Iris pigment epithelial cell (primary cell): ENCODE data around the gene ACTRT2.

ENCODE experiments used
- DNase-seq: peaks from one replicate; pipeline ENCODE4 v3.0.0-alpha.2; 2011; ENCODE audit warnings: low read depth

ACTRT2 gene

DNA sequence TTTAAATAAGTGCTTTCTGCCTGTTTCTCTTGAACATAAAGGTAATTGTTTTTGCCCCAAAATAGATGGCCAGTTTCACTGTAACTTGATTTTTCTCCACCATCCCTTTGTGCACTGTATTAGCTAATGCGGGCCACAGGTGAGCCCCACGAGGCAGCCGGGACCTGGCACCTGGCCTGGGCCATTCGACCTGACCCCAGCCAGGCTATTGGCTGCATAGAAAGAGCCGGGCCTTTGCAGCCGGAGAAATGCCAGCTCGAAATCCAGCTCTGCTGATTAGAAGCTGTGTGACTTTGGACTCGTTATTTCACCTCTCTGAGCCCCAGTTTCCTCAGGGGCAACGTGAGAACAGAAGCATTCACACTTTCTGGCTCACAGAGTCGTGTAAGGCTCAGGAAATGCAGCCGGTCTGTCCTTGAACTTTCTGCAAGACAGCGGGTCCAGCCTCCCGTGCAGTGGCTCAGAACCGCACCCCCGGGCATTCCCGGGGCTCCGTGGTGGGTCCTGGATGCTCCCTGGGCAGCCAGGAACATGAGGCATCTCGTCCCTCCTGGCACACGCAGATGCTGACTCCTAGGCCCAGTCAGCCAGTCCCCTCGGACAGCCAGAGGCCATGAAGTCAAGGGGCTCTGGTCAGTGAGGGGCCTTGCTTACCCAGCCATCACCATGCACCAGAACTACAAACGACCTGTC is 37.4 kb upstream of the ACTRT2 start:
- no peak for DNase-seq

DNA sequence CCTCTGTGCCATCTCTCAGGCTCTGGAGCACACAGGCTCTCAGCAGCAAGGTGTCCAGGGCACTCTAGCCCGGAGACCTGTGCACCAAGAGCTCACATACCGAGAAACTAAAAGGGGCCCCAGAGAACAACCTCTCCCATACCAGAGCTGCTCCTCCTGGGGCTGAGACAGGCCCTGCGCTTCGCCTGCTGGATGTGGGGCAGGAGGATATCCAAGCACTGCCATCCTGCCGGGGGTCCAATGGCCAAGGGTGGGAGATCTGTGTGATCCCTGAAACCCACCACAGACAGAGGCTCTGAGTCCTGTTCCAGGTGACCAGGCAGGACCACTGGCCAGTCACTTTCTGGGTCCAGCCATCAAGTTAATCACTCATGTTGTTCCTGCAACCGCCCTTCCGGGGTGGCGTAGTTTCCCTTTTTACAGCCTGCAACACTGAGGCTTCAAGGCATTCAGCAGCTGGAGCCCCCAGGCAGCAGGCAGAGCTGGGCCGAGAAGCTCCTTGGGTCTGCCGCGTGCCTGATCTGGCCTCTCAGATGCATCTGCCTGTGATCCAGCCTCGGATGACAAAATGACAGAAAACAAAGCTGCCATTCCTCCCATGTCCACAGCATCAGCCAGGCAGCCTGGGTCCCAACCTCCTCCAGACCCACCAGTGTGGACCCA is 36.7 kb upstream of the ACTRT2 start:
- DNase-seq = no peak

DNA sequence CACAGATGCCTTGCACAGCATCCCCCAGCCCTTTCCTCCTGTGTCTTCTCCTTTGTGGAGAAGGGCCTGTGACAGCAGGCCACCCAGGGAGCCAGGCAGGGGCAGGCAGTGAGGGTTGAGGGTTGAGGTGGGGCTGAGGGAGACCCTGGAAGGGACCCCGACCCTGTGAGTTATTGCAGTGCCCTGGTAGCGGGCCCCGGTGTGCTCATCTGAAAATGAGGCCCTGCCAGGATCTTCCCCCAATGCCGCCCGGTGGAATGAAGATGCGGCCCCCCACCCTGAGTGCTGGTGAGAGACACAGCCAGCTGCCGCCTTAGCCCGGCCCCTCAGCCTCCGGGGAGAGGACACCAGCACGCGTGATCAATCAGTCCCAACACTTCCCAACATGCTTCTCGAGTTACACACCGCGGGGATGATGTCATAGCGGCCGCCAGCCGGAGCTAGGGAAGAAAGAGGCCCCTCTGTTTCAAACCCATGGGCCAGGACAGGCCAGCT is 36.2 kb upstream of the ACTRT2 start:
- DNase-seq = no peak

- no peak for DNase-seq
Observed at GRCh38 chr1:2985694-2986548, 35.3 kb upstream of the ACTRT2 start.

DNA sequence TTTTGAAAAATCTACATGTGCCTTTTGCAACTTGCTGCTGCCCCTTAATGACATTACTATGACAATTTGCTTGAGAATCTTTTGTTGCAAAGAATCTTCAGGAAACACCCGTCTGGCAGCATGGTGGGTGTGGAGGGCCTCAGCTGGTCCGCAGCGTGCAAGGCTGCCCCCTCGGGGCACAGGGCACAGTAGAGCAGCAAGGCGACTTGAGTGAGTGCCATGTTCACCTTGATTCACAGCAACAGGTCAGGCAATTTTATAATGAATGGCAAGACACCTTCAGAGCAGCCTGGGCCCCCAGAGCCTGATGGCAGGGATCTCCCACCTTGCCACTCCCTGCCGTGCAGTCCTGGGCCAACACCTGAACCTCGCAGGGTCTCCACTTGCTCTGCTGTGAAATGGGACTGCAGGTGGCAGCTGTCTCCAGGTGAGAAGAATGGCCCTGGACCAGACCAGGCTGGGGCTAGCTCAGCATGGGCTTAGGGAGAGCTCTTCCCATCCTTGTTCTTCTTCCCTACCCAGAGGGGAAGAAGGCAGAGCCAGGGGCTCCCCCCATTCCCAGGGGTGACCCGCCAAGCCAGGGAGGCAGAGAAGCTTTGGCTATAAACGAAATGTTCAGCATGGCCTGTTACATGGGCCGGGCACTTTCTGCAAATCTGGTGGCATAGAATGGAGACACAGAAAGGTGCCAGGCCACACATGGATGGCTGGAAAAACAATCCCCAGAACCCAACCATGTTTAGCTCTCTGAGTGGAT is 34.5 kb upstream of the ACTRT2 start:
- DNase-seq = no peak

GRCh38 chr1:2987773-2988172 is 33.5 kb upstream of the ACTRT2 start:
- no peak for DNase-seq

DNA sequence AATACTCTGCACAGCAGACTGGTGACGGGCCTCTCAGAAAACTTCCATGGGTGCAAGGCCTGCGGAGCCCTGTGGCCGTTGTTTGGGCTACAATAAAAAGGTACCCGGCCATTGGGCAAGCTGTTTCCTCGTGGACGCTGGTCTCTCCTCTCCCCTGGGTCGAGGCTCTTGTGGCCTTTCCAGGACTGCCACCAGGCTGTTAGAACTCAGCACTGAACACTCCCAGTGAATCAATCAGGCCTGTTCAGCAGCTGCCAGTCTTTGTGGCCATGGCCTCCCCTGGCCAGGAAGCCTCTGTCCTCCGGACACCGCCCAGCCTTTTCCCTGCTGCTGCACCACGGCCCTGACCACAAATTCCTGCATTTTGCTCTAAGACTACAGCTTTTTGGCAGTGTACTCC is 33.0 kb upstream of the ACTRT2 start:
- DNase-seq = no peak

- no peak for DNase-seq
Observed at GRCh38 chr1:2989185-2989584, 32.1 kb upstream of the ACTRT2 start.

- DNase-seq = no peak
Observed at GRCh38 chr1:2989976-2990375, 31.3 kb upstream of the ACTRT2 start.

DNA sequence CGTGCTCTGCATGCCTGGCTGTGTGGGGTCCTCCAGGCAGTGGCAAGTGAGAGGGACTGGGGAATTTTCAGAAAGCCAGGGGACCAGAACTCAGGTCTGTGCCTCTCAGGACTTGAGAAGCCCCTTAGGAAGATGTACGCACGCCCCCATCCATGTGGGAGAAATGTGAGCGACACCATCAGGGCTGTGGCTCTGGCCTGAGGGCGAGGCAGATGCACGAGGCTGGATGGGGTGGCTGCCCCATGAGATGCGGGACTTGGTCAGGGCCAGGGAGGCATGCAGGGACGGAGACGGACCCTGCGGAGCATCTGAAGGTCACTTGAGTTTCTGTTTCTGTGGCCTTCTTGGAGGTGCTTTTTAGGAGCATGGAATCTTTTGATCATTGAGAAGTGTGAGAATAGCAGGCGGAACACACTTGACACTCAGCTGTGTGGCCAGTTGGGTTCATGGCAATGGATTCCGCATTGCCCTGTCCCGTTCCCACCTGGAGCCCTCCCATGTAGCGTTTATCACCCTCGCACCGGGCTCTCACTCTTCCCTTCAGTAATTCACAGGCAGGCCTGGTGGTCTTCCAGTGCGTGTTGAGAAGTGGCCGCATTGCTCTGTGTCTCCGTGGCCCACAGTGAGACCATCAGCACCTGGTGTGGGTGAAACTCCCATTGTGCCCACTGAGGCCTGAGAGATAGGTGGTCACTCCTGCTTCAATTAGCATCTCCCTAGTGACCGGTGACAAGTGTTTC is 30.7 kb upstream of the ACTRT2 start:
- no peak for DNase-seq

DNA sequence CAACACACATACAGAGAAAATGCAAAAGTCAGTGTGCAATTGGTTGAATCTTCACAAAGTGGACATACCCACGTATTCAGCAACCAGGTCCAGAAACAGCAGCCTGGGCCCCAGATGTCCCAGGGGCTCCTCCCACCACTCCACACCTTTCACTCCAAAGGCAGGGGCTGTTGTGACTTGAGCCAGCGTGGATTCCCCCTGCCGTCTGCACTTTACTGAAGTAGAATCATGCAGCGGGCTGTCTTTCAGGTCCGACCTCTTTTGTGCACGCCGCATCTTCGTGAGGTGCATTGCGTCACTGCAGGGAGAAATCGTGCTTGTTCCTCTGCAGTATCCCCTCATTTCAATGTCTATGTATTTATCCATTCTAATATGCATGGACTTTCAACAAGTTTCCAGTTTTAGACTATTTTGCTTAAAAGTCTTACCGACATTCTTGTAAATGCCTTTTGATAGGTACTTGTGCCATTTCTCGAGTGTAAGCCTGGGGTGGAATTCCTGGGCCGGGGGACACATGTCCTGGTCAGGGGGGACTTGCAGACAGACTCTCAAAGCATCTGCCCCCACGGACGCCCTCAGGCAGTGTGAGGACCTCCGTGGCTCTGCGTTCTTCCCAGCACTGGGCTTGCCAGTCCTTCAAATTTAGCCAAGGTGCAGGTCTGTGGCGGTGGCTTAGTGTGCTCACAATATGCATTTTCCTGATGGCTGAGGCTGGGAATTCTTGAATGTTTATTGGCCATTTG is 29.3 kb upstream of the ACTRT2 start:
- no peak for DNase-seq

- DNase-seq = no peak
Observed at GRCh38 chr1:2998503-2999100, 22.7 kb upstream of the ACTRT2 start.

DNA sequence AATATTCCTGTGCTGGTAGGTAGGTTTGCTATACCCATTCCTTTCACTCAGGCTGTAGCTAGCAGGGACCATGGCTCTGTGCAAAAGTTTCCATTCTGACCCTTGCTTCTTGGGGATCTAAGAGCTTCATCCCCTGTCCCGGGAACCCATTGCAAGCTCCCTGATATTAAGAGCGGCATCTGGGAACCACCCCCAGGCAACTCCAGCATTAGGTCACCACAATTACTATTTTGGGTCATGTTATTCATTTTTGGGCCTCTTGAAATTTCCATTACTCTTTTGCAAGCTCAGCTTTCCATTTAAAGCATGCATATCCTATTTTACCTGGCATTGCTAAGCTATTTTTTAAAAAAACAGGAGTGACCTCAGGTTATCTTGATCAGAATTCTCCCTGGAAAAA is 22.1 kb upstream of the ACTRT2 start:
- no peak for DNase-seq

DNA sequence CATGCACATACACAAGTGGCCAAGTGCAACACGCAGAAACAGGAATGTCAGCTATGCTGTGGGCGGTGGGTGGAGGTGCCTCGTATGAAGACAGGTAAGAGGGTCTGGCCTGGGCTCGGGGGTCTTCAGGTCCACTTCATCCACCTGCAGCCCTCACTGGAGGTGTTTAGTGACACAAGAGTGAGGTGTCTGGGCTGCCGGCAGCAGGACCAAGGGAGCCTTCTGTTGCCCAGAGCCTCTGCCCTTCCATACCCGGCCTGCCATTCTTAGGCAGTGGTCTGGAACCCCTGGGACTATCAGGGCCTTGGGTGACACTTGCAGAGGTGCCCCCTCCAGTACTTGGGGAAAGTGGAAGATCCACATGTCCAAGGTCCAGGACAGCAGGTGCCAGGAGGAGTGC is 21.7 kb upstream of the ACTRT2 start:
- DNase-seq = no peak

GRCh38 chr1:3000214-3000613 is 21.1 kb upstream of the ACTRT2 start:
- no peak for DNase-seq

DNA sequence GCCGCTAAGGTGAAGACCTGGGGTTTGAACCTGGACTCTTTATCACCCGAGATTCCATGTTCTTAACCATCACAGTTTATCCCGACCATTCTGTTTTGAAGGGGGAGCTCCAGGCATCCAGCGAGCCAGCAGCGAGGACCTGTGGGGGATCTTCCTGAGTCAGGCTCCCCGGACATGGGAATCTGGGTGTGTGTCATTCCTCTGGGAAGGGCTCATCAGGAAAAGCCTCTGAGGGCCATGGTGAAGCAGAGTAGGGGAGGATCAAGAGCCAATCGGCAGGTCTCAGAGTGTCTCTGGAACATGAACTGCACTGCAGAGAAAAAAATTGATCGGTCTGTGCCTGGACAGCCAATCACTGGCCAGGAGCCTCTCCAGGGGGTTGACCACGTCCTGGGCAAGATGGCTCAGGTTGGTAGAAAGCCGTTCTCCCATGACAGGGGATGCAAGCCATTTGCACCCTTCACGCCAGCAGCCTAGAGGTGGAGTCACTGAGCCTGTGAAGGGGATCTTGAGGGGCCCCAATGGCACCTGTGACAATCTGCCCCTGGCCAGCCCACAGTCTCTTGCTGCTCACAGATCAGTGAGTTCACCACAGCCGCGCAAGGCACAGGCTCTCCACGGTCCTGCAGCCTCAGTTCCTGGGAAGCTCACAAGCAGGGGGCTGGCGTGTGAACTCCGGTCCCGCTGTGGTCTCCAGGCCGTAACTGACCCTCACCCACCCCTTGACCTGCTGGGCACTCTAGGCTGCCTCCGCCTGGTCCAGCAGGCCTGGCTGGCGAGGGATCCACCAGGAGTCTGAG is 20.4 kb upstream of the ACTRT2 start:
- no peak for DNase-seq

DNA sequence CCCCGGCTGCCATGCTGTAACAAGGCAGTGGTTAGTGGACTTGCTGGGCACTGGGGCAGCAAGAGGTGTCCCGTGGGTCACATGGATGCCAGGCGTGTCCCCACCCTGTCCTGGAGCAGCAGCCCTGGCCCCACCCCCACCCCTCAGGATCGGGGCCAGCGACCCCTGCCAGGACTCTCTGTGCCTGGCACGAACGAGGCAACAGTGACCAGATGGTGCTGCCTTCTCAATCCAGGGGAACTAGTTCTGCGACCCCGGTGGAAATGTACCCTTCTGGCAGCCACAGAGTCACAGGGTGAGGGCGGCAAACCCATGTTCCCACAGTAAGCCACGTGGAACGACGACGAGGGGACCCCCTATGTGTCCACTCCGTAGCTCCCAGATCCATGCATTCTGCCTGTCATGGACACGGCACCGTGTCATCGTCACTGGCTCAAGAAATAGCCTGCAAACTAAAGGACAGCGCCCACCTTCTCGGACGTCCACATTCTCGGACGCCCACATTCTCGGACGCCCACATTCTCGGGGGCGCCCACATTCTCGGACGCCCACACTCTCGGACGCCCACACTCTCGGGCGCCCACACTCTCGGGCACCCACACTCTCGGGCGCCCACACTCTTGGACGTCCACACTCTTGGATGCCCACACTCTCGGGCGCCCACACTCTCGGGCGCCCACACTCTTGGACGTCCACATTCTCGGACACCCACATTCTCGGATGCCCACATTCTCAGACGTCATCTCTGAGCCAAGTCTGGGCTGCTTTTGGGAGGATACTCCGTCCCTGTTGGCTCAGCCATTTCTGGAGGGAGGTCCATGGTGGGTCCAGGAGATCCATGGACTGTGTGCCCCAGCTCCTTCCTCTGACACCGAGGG is 19.6 kb upstream of the ACTRT2 start:
- no peak for DNase-seq

- no peak for DNase-seq
Observed at GRCh38 chr1:3002349-3003038, 18.8 kb upstream of the ACTRT2 start.
